HL-60 (cell line): ENCODE results near the gene RRP1.
"Not testable (repeated sequence)": the region's sequence is repeated elsewhere in the genome, so short reads cannot be mapped to it uniquely, and the experiment has no call there.

Experiments
- DNase-seq, 2 experiments: peaks; one replicate each; pipeline ENCODE4 v3.0.0-alpha.2; 2010 to 2020; ENCODE audit warnings: low read depth in 1 of 2, low spot score in 1 of 2
- H3K27ac ChIP-seq: fragments of 250-450 bp; sonication (Bioruptor Pico); replicated peaks from 2 replicates; pipeline ENCODE4 v1.5.1; 2020; ENCODE audit warnings: mild to moderate bottlenecking, moderate library complexity
- H3K27me3 ChIP-seq: fragments of 250-450 bp; sonication (Bioruptor Pico); 2 replicates; pipeline ENCODE4 v1.5.1; 2021; ENCODE audit warnings: mild to moderate bottlenecking, moderate library complexity; ENCODE audit not compliant: insufficient read depth, poor library complexity, severe bottlenecking
- H3K4me3 ChIP-seq: replicated peaks from 2 replicates; pipeline ENCODE4 v1.5.1; 2011; ENCODE audit warnings: mild to moderate bottlenecking, control low read depth, low read length; ENCODE audit not compliant: insufficient read depth
- GABPA ChIP-seq: IDR thresholded peaks from 2 replicates; pipeline ENCODE4 v1.6.1; 2012; ENCODE audit warnings: low read depth
- POLR2AphosphoS5 ChIP-seq: IDR thresholded peaks from 2 replicates; pipeline ENCODE4 v1.6.1; 2012; ENCODE audit warnings: low read depth
- REST ChIP-seq: IDR thresholded peaks from 2 replicates; pipeline ENCODE4 v1.6.1; 2012; ENCODE audit warnings: low read depth; ENCODE audit not compliant: insufficient replicate concordance
- SPI1 ChIP-seq: IDR thresholded peaks from 2 replicates; pipeline ENCODE4 v1.6.1; 2012; ENCODE audit warnings: low read depth, mild to moderate bottlenecking, borderline replicate concordance
- TF ChIP-seq, protein P1 (sequence below): IDR thresholded peaks from one replicate; pipeline ENCODE4 v1.5.1; 2011; ENCODE audit warnings: low read length, control low read depth, inconsistent platforms; ENCODE audit not compliant: insufficient read depth

RRP1 gene

DNA sequence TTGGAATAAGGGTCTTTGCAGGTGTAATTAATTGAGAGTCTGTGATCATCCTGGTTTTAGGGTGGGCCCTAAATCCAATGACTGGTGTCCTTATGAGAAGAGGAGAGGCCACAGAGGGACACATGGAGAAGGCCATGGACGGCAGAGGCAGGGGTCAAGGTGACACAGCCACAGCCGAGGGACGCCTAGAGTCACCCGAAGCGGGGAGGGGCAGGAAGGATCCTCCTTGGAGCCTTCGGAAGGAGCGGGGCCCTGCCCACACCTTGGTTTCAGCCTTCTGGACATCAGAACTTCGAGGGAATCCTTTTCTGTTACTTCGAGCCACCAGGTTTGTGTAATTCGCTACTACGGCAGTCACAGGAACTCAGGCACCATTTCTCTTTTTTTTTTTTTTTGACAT lies 31.1 kb downstream of the RRP1 start:
- no peaks in the 10 kb centered on the region for H3K27me3 ChIP-seq
- no peak overlapping the region for H3K27ac ChIP-seq
- H3K4me3 ChIP-seq: no peak overlapping the region
- DNase-seq: no peak
- TF ChIP-seq SPI1: no peak
- TF ChIP-seq GABPA: no peak
- TF ChIP-seq, protein P1, sequence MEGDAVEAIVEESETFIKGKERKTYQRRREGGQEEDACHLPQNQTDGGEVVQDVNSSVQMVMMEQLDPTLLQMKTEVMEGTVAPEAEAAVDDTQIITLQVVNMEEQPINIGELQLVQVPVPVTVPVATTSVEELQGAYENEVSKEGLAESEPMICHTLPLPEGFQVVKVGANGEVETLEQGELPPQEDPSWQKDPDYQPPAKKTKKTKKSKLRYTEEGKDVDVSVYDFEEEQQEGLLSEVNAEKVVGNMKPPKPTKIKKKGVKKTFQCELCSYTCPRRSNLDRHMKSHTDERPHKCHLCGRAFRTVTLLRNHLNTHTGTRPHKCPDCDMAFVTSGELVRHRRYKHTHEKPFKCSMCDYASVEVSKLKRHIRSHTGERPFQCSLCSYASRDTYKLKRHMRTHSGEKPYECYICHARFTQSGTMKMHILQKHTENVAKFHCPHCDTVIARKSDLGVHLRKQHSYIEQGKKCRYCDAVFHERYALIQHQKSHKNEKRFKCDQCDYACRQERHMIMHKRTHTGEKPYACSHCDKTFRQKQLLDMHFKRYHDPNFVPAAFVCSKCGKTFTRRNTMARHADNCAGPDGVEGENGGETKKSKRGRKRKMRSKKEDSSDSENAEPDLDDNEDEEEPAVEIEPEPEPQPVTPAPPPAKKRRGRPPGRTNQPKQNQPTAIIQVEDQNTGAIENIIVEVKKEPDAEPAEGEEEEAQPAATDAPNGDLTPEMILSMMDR: no peak
- no peak for TF ChIP-seq POLR2AphosphoS5
- TF ChIP-seq REST: no peak

DNA sequence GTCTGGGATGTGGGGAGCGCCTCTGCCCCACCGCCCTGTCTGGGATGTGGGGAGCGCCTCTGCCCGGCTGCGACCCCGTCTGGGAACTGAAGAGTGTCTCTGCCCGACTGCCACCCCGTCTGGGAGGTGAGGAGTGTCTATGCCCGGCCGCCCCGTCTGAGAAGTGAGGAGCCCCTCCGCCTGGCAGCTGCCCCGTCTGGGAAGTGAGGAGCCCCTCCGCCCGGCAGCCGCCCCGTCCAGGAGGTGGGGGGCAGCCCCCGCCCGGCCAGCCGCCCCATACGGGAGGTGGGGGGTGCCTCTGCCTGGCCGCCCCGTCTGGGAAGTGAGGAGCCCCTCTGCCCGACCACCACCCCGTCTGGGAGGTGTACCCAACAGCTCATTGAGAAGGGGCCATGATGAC lies 32.8 kb downstream of the RRP1 start:
- H3K27me3 ChIP-seq, H3K4me3 ChIP-seq, DNase-seq, H3K27ac ChIP-seq: not testable (repeated sequence)

DNA sequence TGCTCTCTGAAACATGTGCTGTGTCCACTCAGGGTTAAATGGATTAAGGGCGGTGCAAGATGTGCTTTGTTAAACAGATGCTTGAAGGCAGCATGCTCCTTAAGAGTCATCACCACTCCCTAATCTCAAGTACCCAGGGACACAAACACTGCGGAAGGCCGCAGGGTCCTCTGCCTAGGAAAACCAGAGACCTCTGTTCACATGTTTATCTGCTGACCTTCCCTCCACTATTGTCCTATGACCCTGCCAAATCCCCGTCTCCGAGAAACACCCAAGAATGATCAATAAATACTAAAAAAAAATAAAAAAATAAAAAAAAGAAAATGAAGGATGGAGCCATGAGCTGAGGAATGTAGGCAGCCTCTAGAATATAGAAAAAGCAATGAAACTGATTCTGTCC lies 33.4 kb downstream of the RRP1 start:
- not testable (repeated sequence) for DNase-seq, H3K27ac ChIP-seq, H3K4me3 ChIP-seq, H3K27me3 ChIP-seq

- no peak for TF ChIP-seq POLR2AphosphoS5
- no peak for TF ChIP-seq SPI1
- no peak for TF ChIP-seq GABPA
- TF ChIP-seq, protein P1: no peak
- Histone ChIP-seq H3K4me3 (no peak overlapping the region), H3K27me3 (no peaks in the 10 kb centered on the region), H3K27ac (no peak overlapping the region)
- no peak for DNase-seq
These were observed 35.2 kb downstream of the RRP1 start for GRCh38 chr21:43824333-43825241.

DNA sequence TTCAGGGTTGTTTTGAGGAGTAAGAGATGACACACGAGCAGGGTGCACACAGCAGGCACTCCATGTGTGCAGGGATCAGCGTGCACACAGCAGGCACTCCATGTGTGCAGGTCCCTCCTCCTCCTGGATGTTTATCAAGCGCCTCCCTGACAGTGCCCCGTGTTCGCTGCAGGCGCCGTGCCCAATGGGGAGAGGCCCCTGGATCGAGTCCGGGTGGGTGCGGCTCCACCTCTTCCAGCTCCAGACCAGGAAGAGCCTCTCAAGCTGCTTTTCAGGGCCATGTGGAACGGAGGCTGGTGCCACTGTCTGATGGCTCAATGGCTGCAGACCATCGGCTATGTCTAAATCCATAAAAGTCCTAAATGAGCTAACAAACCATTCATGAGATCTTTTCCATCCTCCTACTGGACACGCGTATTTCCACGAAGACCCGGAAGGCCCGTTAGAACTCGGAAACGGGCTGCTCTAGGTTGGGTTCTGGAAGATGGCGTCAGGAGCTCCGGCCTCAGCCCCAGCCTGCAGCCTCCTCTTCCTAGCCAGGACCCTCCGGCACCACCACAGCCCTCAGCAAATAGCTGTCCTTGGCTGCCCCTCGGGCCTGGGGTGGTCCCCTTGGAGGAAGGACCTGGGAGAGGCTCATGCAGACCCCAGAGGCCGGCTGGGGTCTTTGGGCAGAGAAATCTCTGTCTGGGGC lies 36.0 kb downstream of the RRP1 start:
- no peak for DNase-seq
- H3K27me3 ChIP-seq: no peaks in the 10 kb centered on the region
- TF ChIP-seq REST: no peak
- TF ChIP-seq POLR2AphosphoS5: no peak
- TF ChIP-seq, protein P1: no peak
- no peak for TF ChIP-seq SPI1
- no peak for TF ChIP-seq GABPA
- no peak overlapping the region for H3K4me3 ChIP-seq
- no peak overlapping the region for H3K27ac ChIP-seq
